Neutrophil (primary cell): ENCODE data around the gene GRB10.

ENCODE experiments used
- H3K27ac ChIP-seq: fragments of 200-600 bp; sonication (generic); 2 replicates; pipeline ENCODE4 v1.5.1; 2016; ENCODE audit warnings: mild to moderate bottlenecking, moderate library complexity
- H3K27me3 ChIP-seq: fragments of 200-600 bp; sonication (generic); 2 replicates; pipeline ENCODE4 v1.6.0; 2016; ENCODE audit warnings: mild to moderate bottlenecking
- H3K36me3 ChIP-seq: fragments of 200-600 bp; sonication (generic); 2 replicates; pipeline ENCODE4 v1.5.1; 2017
- H3K4me1 ChIP-seq, 2 experiments: fragments of 200-600 bp in 1 of 2; sonication (generic) in 1 of 2; 1 replicate in 1 of 2; 2 replicates in 1 of 2; pipeline versions ENCODE4 v1.5.1 to v1.6.1; 2013 to 2016; ENCODE audit warnings: low read depth in 1 of 2, low read length in 1 of 2, mild to moderate bottlenecking in 1 of 2, moderate library complexity in 1 of 2; ENCODE audit not compliant: control insufficient read depth in 1 of 2, insufficient read depth in 1 of 2
- H3K4me3 ChIP-seq, 2 experiments: fragments of 200-600 bp in 1 of 2; sonication (generic) in 1 of 2; 1 replicate in 1 of 2; 2 replicates in 1 of 2; pipeline ENCODE4 v1.5.1; 2013 to 2016; ENCODE audit warnings: low read depth in 1 of 2, low read length in 1 of 2, mild to moderate bottlenecking in 1 of 2, moderate library complexity in 1 of 2
- H3K9me3 ChIP-seq: fragments of 200-600 bp; sonication (generic); 2 replicates; pipeline ENCODE4 v1.5.1; 2016
- CTCF ChIP-seq: fragments of 200-600 bp; sonication (generic); IDR thresholded peaks from 2 replicates; pipeline ENCODE4 v1.5.1; 2016; ENCODE audit warnings: antibody characterized with exemption

The GRB10 gene

DNA sequence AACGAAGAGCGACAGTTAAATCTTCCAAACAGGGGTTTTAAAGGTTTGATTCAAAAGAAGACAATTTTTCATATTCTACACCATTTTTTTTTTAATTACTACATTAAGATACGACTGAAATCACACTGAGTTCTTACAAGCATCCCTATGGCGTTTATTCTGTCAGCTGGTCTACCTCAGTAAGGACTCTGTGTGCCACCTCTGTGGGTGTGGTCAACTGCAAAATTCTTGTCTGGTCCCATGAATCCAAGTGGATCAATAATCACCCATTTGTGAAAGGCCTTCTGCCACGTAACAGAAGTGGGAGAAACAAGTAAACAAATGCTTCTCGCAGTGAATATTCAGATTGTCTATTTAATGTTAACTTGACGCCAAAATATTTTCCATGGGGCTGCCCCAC lies 104.1 kb downstream of the GRB10 start:
- Histone ChIP-seq H3K27ac (no peak overlapping the region), H3K36me3 (peaks cover 9% of the 10 kb centered on the region), H3K27me3 (no peaks in the 10 kb centered on the region), H3K9me3 (no peaks in the 10 kb centered on the region), H3K4me3 (no peak overlapping the region), H3K4me1 (peaks cover 12 to 14% of the 10 kb centered on the region in 2 experiments)
- TF ChIP-seq CTCF = no peak

GRCh38 chr7:50677638-50677996 lies 105.1 kb downstream of the GRB10 start:
- Histone ChIP-seq H3K27me3 (no peaks in the 10 kb centered on the region), H3K27ac (no peak overlapping the region), H3K4me3 (no peak overlapping the region), H3K9me3 (no peaks in the 10 kb centered on the region), H3K36me3 (peaks cover 17% of the 10 kb centered on the region), H3K4me1 (peaks cover 12 to 14% of the 10 kb centered on the region in 2 experiments)
- no peak for TF ChIP-seq CTCF

DNA sequence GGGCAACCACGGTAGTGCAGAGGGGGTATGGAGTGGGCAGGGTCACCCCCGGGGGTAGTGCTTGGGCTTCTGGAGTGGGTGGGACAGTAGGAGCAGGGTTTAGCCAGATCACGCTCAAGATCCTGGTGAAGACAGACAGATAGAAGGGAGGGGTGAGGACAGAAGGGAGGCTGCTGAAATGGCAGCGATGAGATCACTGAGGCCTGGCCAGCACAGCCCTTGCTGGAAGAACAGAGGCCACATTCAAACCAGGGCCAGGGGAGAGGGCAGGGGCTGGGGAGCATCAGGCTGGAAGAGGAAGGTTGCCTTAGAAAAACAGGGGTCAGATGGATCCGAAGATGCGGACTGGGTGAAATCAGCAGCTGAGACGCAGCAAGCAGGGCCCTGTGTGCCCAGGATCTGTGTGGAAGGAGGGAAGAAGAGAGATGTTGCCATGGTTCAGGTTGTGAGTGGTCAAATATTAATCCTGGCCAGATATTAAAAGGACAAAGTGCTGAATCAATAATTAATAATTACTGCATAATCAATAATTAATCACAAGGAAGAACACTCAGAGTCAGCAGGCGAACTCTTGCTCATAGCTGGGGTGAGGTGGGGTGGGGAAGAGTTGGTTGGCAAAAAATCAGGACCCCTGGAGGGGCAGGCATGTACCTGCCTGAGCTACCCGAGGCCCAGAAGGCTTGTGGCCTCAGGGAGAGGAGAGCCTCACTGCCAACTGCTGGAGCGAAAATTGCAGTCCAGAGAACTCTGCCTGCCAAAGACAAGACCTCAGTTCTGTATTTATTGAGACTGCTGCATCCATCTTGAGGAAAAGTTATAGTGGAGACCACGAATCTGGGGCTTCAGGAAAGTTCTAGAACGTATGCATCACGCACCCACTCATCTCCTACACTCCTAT lies 105.7 kb downstream of the GRB10 start:
- Histone ChIP-seq H3K4me1 (peaks cover 12 to 14% of the 10 kb centered on the region in 2 experiments), H3K4me3 (no peak overlapping the region), H3K27ac (no peak overlapping the region)

GRCh38 chr7:50676079-50676478 lies 106.6 kb downstream of the GRB10 start:
- Histone ChIP-seq H3K36me3 (peaks cover 22% of the 10 kb centered on the region), H3K27me3 (no peaks in the 10 kb centered on the region), H3K4me3 (no peak overlapping the region), H3K9me3 (no peaks in the 10 kb centered on the region), H3K4me1 (peaks cover 3 to 8% of the 10 kb centered on the region in 2 experiments), H3K27ac (no peak overlapping the region)
- TF ChIP-seq CTCF = no peak

More for the DNA sequence above, 105.7 kb downstream of the GRB10 start:
- TF ChIP-seq CTCF = no peak
- H3K27me3 ChIP-seq = no peaks in the 10 kb centered on the region
- H3K9me3 ChIP-seq = no peaks in the 10 kb centered on the region
- peaks cover 22% of the 10 kb centered on the region for H3K36me3 ChIP-seq

DNA sequence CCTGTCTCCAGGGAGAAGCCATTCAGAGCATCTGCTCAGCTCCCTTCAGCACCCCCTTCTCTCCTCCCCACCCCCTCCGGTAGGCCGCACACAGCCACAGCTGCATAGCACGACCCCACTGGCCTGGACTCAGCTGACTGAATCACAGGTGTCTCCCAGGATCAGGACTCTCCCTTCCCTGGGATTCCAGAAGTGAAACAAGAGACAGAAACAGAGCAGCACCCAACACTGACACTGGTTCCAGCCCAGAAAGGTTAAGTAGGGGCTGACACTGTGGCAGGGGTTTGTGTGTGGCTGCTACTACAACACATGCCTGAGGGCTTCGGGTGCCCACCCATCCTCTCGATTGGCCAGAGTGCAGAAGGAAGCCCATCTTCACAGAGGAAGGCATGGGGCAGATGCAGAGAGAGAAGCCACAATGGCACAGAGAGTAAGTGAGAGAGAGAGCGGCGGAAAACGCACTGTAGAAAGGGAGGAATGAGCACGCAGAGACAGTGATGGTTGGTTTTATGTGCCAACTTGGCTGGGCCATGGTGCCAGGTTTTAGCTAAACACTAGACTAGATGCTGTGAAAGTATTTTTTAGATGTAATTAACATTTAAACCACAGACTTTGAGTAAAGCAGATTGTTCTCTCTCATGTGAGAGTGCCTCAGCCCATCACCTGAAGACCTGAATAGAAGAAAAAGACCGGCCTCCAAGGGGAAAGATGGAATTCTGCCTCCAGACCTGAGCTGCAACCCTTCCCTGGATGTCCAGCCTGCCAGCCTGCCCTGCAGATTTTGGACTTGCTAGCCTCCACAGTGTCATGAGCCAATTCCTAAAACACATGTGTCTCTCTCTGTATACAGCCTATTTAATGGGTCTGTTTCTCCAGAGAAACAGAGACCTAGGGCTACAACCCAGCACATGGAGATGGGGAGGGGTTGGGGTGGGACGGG lies 107.5 kb downstream of the GRB10 start:
- Histone ChIP-seq H3K27ac (no peak overlapping the region), H3K9me3 (no peaks in the 10 kb centered on the region), H3K27me3 (no peaks in the 10 kb centered on the region), H3K4me3 (no peak overlapping the region), H3K4me1 (peaks cover 3 to 8% of the 10 kb centered on the region in 2 experiments), H3K36me3 (peaks cover 22% of the 10 kb centered on the region)
- no peak for TF ChIP-seq CTCF
